Caco-2 (cell line): ENCODE results near the gene FRMD8. TPM values are rescaled to one million over a fixed set of nuclear protein-coding genes. Genes with fewer than 3 reads are reported as not detected.

Source experiments
- BruUV-seq: library from RNA; stranded (reverse); fragments of 400-500 nt; replicated peaks from 2 replicates; lab custom pipeline; 2021; lab: Mats Ljungman, UMichigan
- CTCF ChIA-PET: fragments of 300-600 bp; sonication (Branson Sonifier 250); formaldehyde crosslinking; loops from one replicate; lab custom pipeline; 2022; ENCODE audit warnings: antibody characterized with exemption; lab: Charles Lee
- POLR2A ChIA-PET: fragments of 300-600 bp; sonication (Branson Sonifier 250); formaldehyde crosslinking; loops from one replicate; lab custom pipeline; 2022; ENCODE audit warnings: antibody characterized with exemption; lab: Charles Lee
- DNase-seq, 2 experiments: peaks; one replicate each; pipeline versions ENCODE4 v3.0.0 to v3.0.0-alpha.2; 2020 to 2022
- H3K27me3 ChIP-seq: replicated peaks from 2 replicates; pipeline ENCODE4 v1.6.0; 2011; ENCODE audit warnings: low read length; ENCODE audit not compliant: control insufficient read depth, insufficient read depth
- H3K36me3 ChIP-seq: 2 replicates; pipeline ENCODE4 v1.5.1; 2011; ENCODE audit warnings: low read length; ENCODE audit not compliant: control insufficient read depth, insufficient read depth
- H3K4me1 ChIP-seq: fragments of 250-450 bp; sonication (Bioruptor Pico); 2 replicates; pipeline ENCODE4 v1.5.1; 2020; ENCODE audit warnings: mild to moderate bottlenecking
- H3K4me3 ChIP-seq: 2 replicates; pipeline ENCODE4 v1.5.1; 2011; ENCODE audit warnings: low read depth, mild to moderate bottlenecking, control low read depth, low read length
- H3K9me3 ChIP-seq: fragments of 250-450 bp; sonication (Bioruptor Pico); 2 replicates; pipeline ENCODE4 v1.5.1; 2020; ENCODE audit warnings: mild to moderate bottlenecking, moderate library complexity
- H3K27ac Mint-ChIP-seq: one replicate; pipeline ENCODE4 v1.8.0; 2022; ENCODE audit warnings: mixed read lengths; ENCODE audit not compliant: unreplicated experiment
- H3K27me3 Mint-ChIP-seq: one replicate; pipeline ENCODE4 v1.8.0; 2022; ENCODE audit warnings: mixed read lengths; ENCODE audit not compliant: insufficient read depth, unreplicated experiment
- H3K36me3 Mint-ChIP-seq: one replicate; pipeline ENCODE4 v1.8.0; 2022; ENCODE audit warnings: mild to moderate bottlenecking, mixed read lengths; ENCODE audit not compliant: insufficient read depth, unreplicated experiment
- H3K4me1 Mint-ChIP-seq: one replicate; pipeline ENCODE4 v1.8.0; 2022; ENCODE audit warnings: low read depth, mixed read lengths; ENCODE audit not compliant: unreplicated experiment
- H3K4me3 Mint-ChIP-seq: one replicate; pipeline ENCODE4 v1.8.0; 2022; ENCODE audit warnings: mild to moderate bottlenecking, moderate library complexity, mixed read lengths; ENCODE audit not compliant: unreplicated experiment
- H3K9me3 Mint-ChIP-seq: one replicate; pipeline ENCODE4 v1.8.0; 2022; ENCODE audit warnings: mixed read lengths; ENCODE audit not compliant: unreplicated experiment
- CTCF ChIP-seq, 2 experiments: fragments of 200-600 bp in 1 of 2; IDR thresholded peaks; 1 replicate in 1 of 2; 2 replicates in 1 of 2; pipeline versions ENCODE4 v1.5.1 to v1.8.0; 2011 to 2022; ENCODE audit warnings: antibody characterized with exemption in 1 of 2, control low read depth in 1 of 2, inconsistent platforms in 1 of 2, low read depth in 1 of 2, low read length in 1 of 2, mild to moderate bottlenecking in 1 of 2, moderate library complexity in 1 of 2; ENCODE audit not compliant: insufficient read depth in 1 of 2, severe bottlenecking in 1 of 2, unreplicated experiment in 1 of 2
- intact Hi-C: fragments of 100-400 bp; cut with micrococcal nuclease; formaldehyde crosslinking; loops from one replicate; pipeline ENCODE4 v1.10.0; 2022; ENCODE audit not compliant: unreplicated experiment
- total RNA-seq: library from RNA; stranded (reverse); gene quantifications from 2 replicates; pipeline ENCODE4 v1.2.3, GENCODE V29; 2022

Gene FRMD8
- total RNA-seq, 1 experiment from 2014 or later = 38.2 TPM

- no peak for TF ChIP-seq CTCF (IDR thresholded peaks at IDR 0.05; ENCODE audit: insufficient read depth in 1 of 2, low read depth in 1 of 2, low read length in 1 of 2, severe bottlenecking in 1 of 2, unreplicated experiment in 1 of 2)
- Histone ChIP-seq H3K4me1 (peaks cover 28% of the 10 kb centered on the region), H3K36me3 (peaks cover 1% of the 10 kb centered on the region; the same call in 1 of the 2 replicates), H3K4me3 (no peak overlapping the region), H3K27me3 (no peaks in the 10 kb centered on the region), H3K9me3 (no peaks in the 10 kb centered on the region)
- Mint-ChIP-seq H3K27me3 (no peaks in the 10 kb centered on the region), H3K36me3 (peaks cover 95% of the 10 kb centered on the region), H3K4me3 (no peak overlapping the region), H3K27ac (no peak overlapping the region), H3K9me3 (no peaks in the 10 kb centered on the region), H3K4me1 (peaks cover 52% of the 10 kb centered on the region)
- ChIA-PET POLR2A (interaction anchor here (1.0 kb wide), 1 partner anchor 60 kb away, joined by 3 read pairs; the partner anchor contains the start of gene MALAT1), CTCF (no interaction called here)
- intact Hi-C loops = no loop called here
- BruUV-seq = no TSS peak
- no peak for DNase-seq
Observed at GRCh38 chr11:65438257-65439151, 52.1 kb downstream of the FRMD8 start.

- CTCF ChIA-PET = interaction anchor here (0.6 kb wide), 1 partner anchor 344 kb away, joined by 3 read pairs; no protein-coding TSS in a partner anchor
- POLR2A ChIA-PET = interaction anchor here (0.6 kb wide), 1 partner anchor 52 kb away, joined by 9 read pairs; no protein-coding TSS in a partner anchor
- H3K36me3 ChIP-seq = peaks cover 1% of the 10 kb centered on the region; the same call in 1 of the 2 replicates
Observed at GRCh38 chr11:65439331-65440181, 53.1 kb downstream of the FRMD8 start.

More at GRCh38 chr11:65439331-65440181, 53.1 kb downstream of the FRMD8 start:
- Mint-ChIP-seq H3K27ac (peak overlapping the region; percentile 91), H3K27me3 (no peaks in the 10 kb centered on the region), H3K9me3 (no peaks in the 10 kb centered on the region), H3K36me3 (peaks cover 98% of the 10 kb centered on the region), H3K4me3 (no peak overlapping the region), H3K4me1 (peaks cover 60% of the 10 kb centered on the region)
- Histone ChIP-seq H3K4me3 (no peak overlapping the region), H3K9me3 (no peaks in the 10 kb centered on the region), H3K4me1 (peaks cover 35% of the 10 kb centered on the region), H3K27me3 (no peaks in the 10 kb centered on the region)
- no peak for DNase-seq
- no peak for TF ChIP-seq CTCF (IDR thresholded peaks at IDR 0.05; ENCODE audit: insufficient read depth in 1 of 2, low read depth in 1 of 2, low read length in 1 of 2, severe bottlenecking in 1 of 2, unreplicated experiment in 1 of 2)
- intact Hi-C loops = loop anchor here (2.0 kb wide), 1 partner anchor 15 kb away; no protein-coding TSS in a partner anchor
- BruUV-seq = no TSS peak
